HCT116 (cell line): ENCODE measurements around the gene MED13L.

Source experiments
- ATF3 ChIP-seq: IDR thresholded peaks from 2 replicates; pipeline ENCODE4 v1.6.1; 2012
- CTCF ChIP-seq, 3 experiments: fragments of 200-600 bp in 1 of 3; sonication (generic) in 1 of 3; IDR thresholded peaks in 2 of 3; conservative IDR thresholded peaks in 1 of 3; 2 replicates each; pipeline ENCODE4 v1.5.1; 2012 to 2017; ENCODE audit warnings: low read depth in 2 of 3, low read length in 2 of 3, antibody characterized with exemption in 1 of 3, borderline replicate concordance in 1 of 3, control low read depth in 1 of 3, mild to moderate bottlenecking in 1 of 3, mixed read lengths in 1 of 3, mixed run types in 1 of 3, moderate library complexity in 1 of 3; ENCODE audit not compliant: insufficient read depth in 1 of 3
- EGR1 ChIP-seq: IDR thresholded peaks from 2 replicates; pipeline ENCODE4 v1.6.1; 2012; ENCODE audit warnings: low read depth
- EZH2 ChIP-seq: fragments of 200-600 bp; sonication (generic); IDR thresholded peaks from 2 replicates; pipeline ENCODE4 v1.6.1; 2017; ENCODE audit warnings: antibody characterized with exemption, mixed run types
- EZH2phosphoT487 ChIP-seq: fragments of 200-600 bp; IDR thresholded peaks from 2 replicates; pipeline ENCODE4 v1.6.1; 2018; ENCODE audit warnings: antibody characterized with exemption, borderline replicate concordance
- JUND ChIP-seq: IDR thresholded peaks from 2 replicates; pipeline ENCODE4 v1.6.1; 2012
- POLR2A ChIP-seq: IDR thresholded peaks from 2 replicates; pipeline ENCODE4 v1.7.0; 2011; ENCODE audit warnings: borderline replicate concordance; ENCODE audit not compliant: insufficient read depth, insufficient read length; ENCODE audit errors: extremely low read depth
- POLR2AphosphoS5 ChIP-seq: IDR thresholded peaks from 2 replicates; pipeline ENCODE4 v1.6.1; 2011; ENCODE audit warnings: mild to moderate bottlenecking, low read depth, low read length, moderate library complexity
- RAD21 ChIP-seq: IDR thresholded peaks from 2 replicates; pipeline ENCODE4 v1.6.1; 2012; ENCODE audit warnings: low read depth, mild to moderate bottlenecking
- SIN3A ChIP-seq: IDR thresholded peaks from 2 replicates; pipeline ENCODE4 v1.6.1; 2012; ENCODE audit warnings: low read depth

- TF ChIP-seq CTCF (IDR thresholded peaks at IDR 0.05 in 2 of 3, conservative IDR thresholded peaks at IDR 0.05 in 1 of 3; ENCODE audit: borderline replicate concordance in 1 of 3, insufficient read depth in 1 of 3, low read depth in 2 of 3, low read length in 2 of 3) (no peak), ATF3 (no peak), JUND (no peak), EGR1 (no peak), POLR2A (no peak), POLR2AphosphoS5 (no peak), EZH2 (no peak), SIN3A (no peak), EZH2phosphoT487 (no peak), RAD21 (no peak)
Measured at GRCh38 chr12:116314477-116314876, 37.0 kb upstream of the MED13L start.
